DOHH2 (cell line): Measurements from ENCODE around the gene TARP.

Experiments
- EZH2phosphoT487 ChIP-seq: fragments of 200-600 bp; sonication (generic); IDR thresholded peaks from 2 replicates; pipeline ENCODE4 v1.6.1; 2017; ENCODE audit warnings: borderline replicate concordance, mild to moderate bottlenecking, antibody characterized with exemption, low read length, moderate library complexity, mixed read lengths
- TF ChIP-seq, protein P1 (sequence below): fragments of 200-600 bp; sonication (generic); IDR thresholded peaks from one replicate; pipeline ENCODE4 v1.5.1; 2014; ENCODE audit warnings: antibody characterized with exemption, mild to moderate bottlenecking, low read depth, low read length; ENCODE audit not compliant: poor library complexity, severe bottlenecking

GRCh38 chr7:38284553-38284952 is 11.1 kb upstream of the TARP start:
- TF ChIP-seq, protein P1, sequence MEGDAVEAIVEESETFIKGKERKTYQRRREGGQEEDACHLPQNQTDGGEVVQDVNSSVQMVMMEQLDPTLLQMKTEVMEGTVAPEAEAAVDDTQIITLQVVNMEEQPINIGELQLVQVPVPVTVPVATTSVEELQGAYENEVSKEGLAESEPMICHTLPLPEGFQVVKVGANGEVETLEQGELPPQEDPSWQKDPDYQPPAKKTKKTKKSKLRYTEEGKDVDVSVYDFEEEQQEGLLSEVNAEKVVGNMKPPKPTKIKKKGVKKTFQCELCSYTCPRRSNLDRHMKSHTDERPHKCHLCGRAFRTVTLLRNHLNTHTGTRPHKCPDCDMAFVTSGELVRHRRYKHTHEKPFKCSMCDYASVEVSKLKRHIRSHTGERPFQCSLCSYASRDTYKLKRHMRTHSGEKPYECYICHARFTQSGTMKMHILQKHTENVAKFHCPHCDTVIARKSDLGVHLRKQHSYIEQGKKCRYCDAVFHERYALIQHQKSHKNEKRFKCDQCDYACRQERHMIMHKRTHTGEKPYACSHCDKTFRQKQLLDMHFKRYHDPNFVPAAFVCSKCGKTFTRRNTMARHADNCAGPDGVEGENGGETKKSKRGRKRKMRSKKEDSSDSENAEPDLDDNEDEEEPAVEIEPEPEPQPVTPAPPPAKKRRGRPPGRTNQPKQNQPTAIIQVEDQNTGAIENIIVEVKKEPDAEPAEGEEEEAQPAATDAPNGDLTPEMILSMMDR, result no peak
- TF ChIP-seq EZH2phosphoT487, result no peak
